MCF 10A (cell line): ENCODE results near the gene KCNMA1. TPM values are rescaled to one million over a fixed set of nuclear protein-coding genes. Genes with fewer than 3 reads are reported as not detected.

Experiments used
- BruUV-seq: library from RNA; stranded (reverse); fragments of 400-500 nt; replicated peaks from 2 replicates; lab custom pipeline; 2021; lab: Mats Ljungman, UMichigan
- CTCF ChIA-PET: fragments of 300-600 bp; sonication (Branson Sonifier 250); formaldehyde crosslinking; extraction: SDS; loops from one replicate; lab custom pipeline; 2021; ENCODE audit warnings: antibody characterized with exemption, inconsistent platforms; lab: Yijun Ruan, JAX
- POLR2A ChIA-PET: fragments of 300-600, 350-650 bp; sonication (Branson Sonifier 250); formaldehyde crosslinking; extraction: SDS; loops from one replicate; lab custom pipeline; 2020; ENCODE audit warnings: antibody characterized with exemption, inconsistent platforms; lab: Yijun Ruan, JAX
- DNase-seq: peaks from one replicate; pipeline ENCODE4 v3.0.0-alpha.2; 2018; ENCODE audit not compliant: unreplicated experiment
- H3K27ac Mint-ChIP-seq: one replicate; pipeline ENCODE4 v1.8.0; 2022; ENCODE audit warnings: mild to moderate bottlenecking, low read depth, mixed read lengths; ENCODE audit not compliant: unreplicated experiment
- H3K27me3 Mint-ChIP-seq: one replicate; pipeline ENCODE4 v1.8.0; 2022; ENCODE audit warnings: mixed read lengths; ENCODE audit not compliant: insufficient read depth, unreplicated experiment
- H3K36me3 Mint-ChIP-seq: one replicate; pipeline ENCODE4 v1.8.0; 2022; ENCODE audit warnings: mild to moderate bottlenecking, moderate library complexity, mixed read lengths; ENCODE audit not compliant: insufficient read depth, unreplicated experiment
- H3K4me1 Mint-ChIP-seq: one replicate; pipeline ENCODE4 v1.8.0; 2022; ENCODE audit warnings: mixed read lengths; ENCODE audit not compliant: insufficient read depth, unreplicated experiment
- H3K4me3 Mint-ChIP-seq: one replicate; pipeline ENCODE4 v1.8.0; 2022; ENCODE audit warnings: mild to moderate bottlenecking, moderate library complexity, mixed read lengths; ENCODE audit not compliant: unreplicated experiment
- H3K9me3 Mint-ChIP-seq: one replicate; pipeline ENCODE4 v1.8.0; 2022; ENCODE audit warnings: mixed read lengths; ENCODE audit not compliant: unreplicated experiment
- intact Hi-C: fragments of 100-400 bp; cut with micrococcal nuclease; formaldehyde crosslinking; loops from 2 replicates; pipeline ENCODE4 v1.14.1; 2022
- total RNA-seq: library from RNA; stranded (reverse); gene quantifications from 2 replicates; pipeline ENCODE4 v1.2.3, GENCODE V29; 2022
- TF ChIP-seq, protein P1 (sequence below): fragments of 200-600 bp; IDR thresholded peaks from one replicate; pipeline ENCODE4 v1.8.0; 2022; ENCODE audit warnings: antibody characterized with exemption, mild to moderate bottlenecking; ENCODE audit not compliant: unreplicated experiment

KCNMA1 gene
- total RNA-seq, 1 experiment from 2014 or later: 7.5 TPM

DNA sequence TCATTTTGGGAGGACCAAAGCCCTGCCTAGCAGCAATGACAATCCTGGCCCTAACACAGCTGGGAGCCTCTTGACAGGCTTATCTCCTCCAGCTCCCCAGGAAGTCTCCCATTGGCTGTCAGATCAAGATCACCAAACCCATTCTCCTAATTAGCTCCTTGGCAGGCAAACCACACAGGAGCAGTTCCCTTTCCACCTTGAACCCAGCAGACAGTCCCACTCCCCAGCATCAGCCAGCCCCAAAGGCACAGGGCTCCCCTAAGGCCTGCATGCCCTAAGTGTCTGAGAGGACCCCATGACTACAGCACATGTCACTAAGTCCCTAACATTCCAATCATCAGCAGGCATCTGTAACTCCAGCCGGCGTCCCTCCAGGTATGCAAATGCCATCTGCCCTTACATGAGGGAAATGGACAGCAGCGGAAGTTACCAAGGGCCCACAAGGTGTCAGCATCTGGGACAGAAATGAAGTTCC lies 348.5 kb downstream of the KCNMA1 start:
- Mint-ChIP-seq H3K27me3 (no peaks in the 10 kb centered on the region), H3K36me3 (no peaks in the 10 kb centered on the region), H3K4me1 (peaks cover 20% of the 10 kb centered on the region), H3K27ac (no peak overlapping the region), H3K9me3 (no peaks in the 10 kb centered on the region), H3K4me3 (no peak overlapping the region)
- ChIA-PET POLR2A (no interaction called here), CTCF (no interaction called here)
- intact Hi-C loops: no loop called here
- BruUV-seq: no TSS peak
- TF ChIP-seq, protein P1, sequence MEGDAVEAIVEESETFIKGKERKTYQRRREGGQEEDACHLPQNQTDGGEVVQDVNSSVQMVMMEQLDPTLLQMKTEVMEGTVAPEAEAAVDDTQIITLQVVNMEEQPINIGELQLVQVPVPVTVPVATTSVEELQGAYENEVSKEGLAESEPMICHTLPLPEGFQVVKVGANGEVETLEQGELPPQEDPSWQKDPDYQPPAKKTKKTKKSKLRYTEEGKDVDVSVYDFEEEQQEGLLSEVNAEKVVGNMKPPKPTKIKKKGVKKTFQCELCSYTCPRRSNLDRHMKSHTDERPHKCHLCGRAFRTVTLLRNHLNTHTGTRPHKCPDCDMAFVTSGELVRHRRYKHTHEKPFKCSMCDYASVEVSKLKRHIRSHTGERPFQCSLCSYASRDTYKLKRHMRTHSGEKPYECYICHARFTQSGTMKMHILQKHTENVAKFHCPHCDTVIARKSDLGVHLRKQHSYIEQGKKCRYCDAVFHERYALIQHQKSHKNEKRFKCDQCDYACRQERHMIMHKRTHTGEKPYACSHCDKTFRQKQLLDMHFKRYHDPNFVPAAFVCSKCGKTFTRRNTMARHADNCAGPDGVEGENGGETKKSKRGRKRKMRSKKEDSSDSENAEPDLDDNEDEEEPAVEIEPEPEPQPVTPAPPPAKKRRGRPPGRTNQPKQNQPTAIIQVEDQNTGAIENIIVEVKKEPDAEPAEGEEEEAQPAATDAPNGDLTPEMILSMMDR: no peak
- no peak for DNase-seq

DNA sequence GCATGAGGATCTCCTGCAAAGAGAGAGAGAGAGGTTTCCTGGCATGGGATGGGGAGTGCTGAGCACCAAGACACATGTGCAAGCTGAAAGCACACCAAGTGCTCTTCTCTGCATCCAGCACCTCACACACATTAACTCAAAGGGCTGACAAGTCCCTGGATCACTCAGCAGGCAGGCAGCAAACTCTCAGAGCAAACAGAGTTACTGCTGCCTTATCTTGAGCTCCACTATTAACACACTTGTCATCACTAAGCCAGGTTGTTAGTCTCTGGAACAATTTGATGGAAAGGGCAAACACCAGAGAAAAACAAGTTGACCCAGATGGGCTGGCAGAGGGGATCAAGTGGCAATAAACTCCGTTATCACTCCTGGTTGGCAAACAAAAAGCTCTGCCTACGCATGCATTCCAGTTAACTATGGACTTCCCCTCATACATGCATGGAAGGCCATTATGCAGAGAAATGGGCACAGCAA lies 349.9 kb downstream of the KCNMA1 start:
- TF ChIP-seq, protein P1: no peak
- Mint-ChIP-seq H3K4me1 (peaks cover 17% of the 10 kb centered on the region), H3K27me3 (no peaks in the 10 kb centered on the region), H3K27ac (no peak overlapping the region), H3K4me3 (no peak overlapping the region), H3K36me3 (no peaks in the 10 kb centered on the region), H3K9me3 (no peaks in the 10 kb centered on the region)
- no TSS peak for BruUV-seq
- ChIA-PET CTCF (interaction anchor here (0.5 kb wide), 1 partner anchor 65 kb away, joined by 3 read pairs; no protein-coding TSS in a partner anchor), POLR2A (no interaction called here)
- DNase-seq: no peak
- intact Hi-C loops: no loop called here

DNA sequence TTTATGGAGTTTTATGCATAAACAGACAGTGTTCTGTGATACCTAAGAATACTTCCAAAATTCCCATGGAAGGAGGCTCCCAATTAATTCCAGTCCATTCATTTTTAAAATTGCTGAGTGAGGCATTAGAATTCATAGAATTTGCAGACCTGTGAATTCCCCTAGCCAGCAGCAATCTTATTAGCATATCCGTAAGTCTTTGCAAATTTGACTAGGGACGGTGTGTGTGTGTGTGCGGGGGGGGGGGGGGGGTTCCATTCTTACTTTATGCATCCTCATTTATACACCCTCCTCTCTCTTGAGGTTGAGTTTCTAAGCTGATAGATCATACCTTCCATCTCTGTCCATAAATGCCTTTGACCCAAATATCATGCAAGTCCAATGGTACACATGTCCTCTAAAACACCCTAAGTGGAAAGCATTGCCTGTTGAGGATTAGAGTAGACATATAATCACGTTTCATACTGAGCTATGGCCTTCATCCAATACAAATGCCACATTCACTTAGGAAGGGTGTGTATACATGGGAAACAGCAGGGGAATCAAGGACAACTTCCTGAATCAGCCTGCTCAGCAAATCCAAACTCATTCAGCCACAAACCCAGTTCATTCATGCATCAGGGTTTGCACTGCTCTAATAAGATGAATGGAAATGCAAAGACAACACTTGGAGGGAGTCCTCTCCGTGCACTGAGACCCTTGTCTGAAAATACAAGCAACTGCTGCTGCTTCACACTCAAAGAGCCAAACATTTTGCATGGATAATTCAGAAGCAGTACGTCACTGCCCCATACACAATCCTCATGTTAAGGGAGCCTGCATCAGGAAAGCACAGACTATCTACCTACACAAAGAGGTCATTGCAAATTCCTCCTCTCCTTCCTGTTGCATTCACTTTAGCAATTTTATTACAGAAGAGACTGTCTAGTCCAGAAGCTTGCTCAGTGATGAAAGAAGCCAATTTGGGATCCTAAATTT lies 350.8 kb downstream of the KCNMA1 start:
- no TSS peak for BruUV-seq
- peaks cover 13% of the 10 kb centered on the region for H3K4me1 Mint-ChIP-seq
- no peaks in the 10 kb centered on the region for H3K9me3 Mint-ChIP-seq
- no peak for DNase-seq
- H3K4me3 Mint-ChIP-seq: no peak overlapping the region
- no peaks in the 10 kb centered on the region for H3K27me3 Mint-ChIP-seq
- H3K27ac Mint-ChIP-seq: no peak overlapping the region
- TF ChIP-seq, protein P1: no peak
- H3K36me3 Mint-ChIP-seq: no peaks in the 10 kb centered on the region
- intact Hi-C loops: no loop called here
- ChIA-PET CTCF (interaction anchor here (0.5 kb wide), 1 partner anchor 66 kb away, joined by 3 read pairs; no protein-coding TSS in a partner anchor), POLR2A (no interaction called here)

DNA sequence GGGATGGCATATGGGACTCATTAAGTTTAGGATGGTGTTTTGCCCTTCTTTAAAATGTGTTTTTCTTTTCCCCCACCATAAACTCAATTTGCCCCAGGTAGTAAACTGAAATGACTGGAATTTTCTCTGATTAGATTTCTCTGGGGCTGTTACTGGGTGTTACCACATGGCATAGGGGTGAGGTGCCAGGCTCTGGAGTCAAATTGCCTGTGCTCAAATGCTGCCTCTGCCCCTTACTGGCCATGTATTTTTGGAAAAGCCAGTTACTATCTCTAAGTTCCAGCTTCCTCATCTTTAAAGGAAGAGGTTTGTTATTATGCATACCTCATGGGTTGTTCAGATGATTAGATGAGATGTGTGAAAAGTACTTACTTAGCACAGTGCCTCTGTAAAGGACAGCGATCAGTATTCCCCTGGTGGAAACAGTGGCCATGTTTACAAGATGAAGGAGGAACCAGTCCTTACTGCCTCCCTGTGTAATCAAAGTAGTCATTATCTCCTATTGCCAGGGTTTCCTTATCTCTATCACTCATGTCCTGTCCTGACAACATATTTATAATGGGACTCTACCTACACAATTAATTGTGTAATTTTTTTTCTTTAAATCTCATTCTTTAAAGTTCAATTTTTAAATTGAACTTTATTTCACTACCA lies 352.0 kb downstream of the KCNMA1 start:
- Mint-ChIP-seq H3K27ac (no peak overlapping the region), H3K36me3 (no peaks in the 10 kb centered on the region), H3K4me3 (no peak overlapping the region), H3K27me3 (no peaks in the 10 kb centered on the region), H3K4me1 (peaks cover 3% of the 10 kb centered on the region), H3K9me3 (no peaks in the 10 kb centered on the region)
- no TSS peak for BruUV-seq
- CTCF ChIA-PET: no interaction called here
- POLR2A ChIA-PET: no interaction called here
- TF ChIP-seq, protein P1: no peak
- DNase-seq: no peak
- intact Hi-C loops: no loop called here
